D721Med (cell line): ENCODE results near the gene NDUFAF2.

ENCODE experiments used
- DNase-seq: peaks from one replicate; pipeline ENCODE4 v3.0.0; 2011; ENCODE audit warnings: low spot score; ENCODE audit not compliant: insufficient read length
- FAIRE-seq: peaks from 2 replicates; lab custom pipeline; 2011; peaks lifted over from hg19 to GRCh38; lab: Jason Lieb, UNC
- CTCF ChIP-seq: IDR thresholded peaks from 2 replicates; pipeline ENCODE4 v1.5.1; 2012; ENCODE audit warnings: mild to moderate bottlenecking, control low read depth; ENCODE audit not compliant: insufficient read depth; ENCODE audit errors: missing control alignments

The NDUFAF2 gene

GRCh38 chr5:61001647-61002046 is 56.6 kb downstream of the NDUFAF2 start:
- DNase-seq, result no peak
- no peak for FAIRE-seq
- no peak for TF ChIP-seq CTCF

- FAIRE-seq (no peak), DNase-seq (no peak)
- no peak for TF ChIP-seq CTCF
Measured at GRCh38 chr5:61002611-61003355, 57.8 kb downstream of the NDUFAF2 start.

DNA sequence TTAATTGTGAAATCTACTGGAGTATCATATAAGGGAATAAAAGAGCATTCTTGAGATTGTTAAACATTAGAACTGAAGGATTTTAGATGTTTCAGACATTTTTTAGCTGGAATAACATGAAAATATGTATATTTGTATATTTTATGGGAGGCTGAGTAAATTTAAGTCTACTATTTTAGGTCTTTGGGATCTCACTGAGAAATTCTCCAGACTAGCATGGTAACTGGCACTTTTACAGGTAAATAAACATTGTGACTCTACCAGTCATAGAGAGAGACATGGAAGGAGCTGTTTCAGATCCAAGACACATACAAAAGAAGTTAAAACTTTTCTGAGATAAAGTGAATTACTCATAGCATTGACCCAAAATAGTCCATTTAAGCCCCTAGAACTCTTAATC is 59.4 kb downstream of the NDUFAF2 start:
- TF ChIP-seq CTCF, result no peak
- DNase-seq (no peak), FAIRE-seq (no peak)

- no peak for TF ChIP-seq CTCF
- no peak for FAIRE-seq
- DNase-seq, result no peak
Measured at GRCh38 chr5:61009907-61010306, 64.9 kb downstream of the NDUFAF2 start.

GRCh38 chr5:61010467-61011454 is 65.8 kb downstream of the NDUFAF2 start:
- no peak for FAIRE-seq
- DNase-seq, result no peak
- TF ChIP-seq CTCF, result no peak

DNA sequence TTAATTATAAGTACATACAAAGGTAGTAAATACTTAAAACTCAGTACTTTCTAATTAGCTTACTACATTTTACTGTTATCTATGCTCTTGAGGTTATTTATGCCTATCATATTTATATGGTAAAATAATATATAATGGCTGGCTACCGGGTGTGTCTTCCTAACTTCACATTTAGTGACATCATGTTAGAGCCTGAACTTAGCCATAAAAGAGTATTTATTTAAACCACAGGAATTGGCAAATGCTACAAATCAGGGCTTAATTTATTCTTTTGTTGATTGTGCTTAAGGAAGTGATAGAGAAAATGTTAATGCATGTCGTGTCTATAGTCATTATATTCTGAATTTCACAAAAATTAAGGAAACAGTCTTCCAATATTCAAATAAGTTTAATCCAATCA is 73.1 kb downstream of the NDUFAF2 start:
- no peak for TF ChIP-seq CTCF
- no peak for FAIRE-seq
- no peak for DNase-seq
